Lung (tissue), 12 donors: ENCODE data around the gene CDH13. TPM values are rescaled to one million over a fixed set of nuclear protein-coding genes. Genes with fewer than 3 reads are reported as not detected.

ENCODE experiments used
- ATAC-seq: fragments of 200-7000 bp; cut with Tn5 transposase; one replicate; pipeline ENCODE4 v1.9.1; 2020; ENCODE audit warnings: moderate number of reproducible peaks; ENCODE audit not compliant: insufficient read depth, low FRiP score
- DNase-seq, 3 donors: peaks; one replicate each; pipeline ENCODE4 v3.0.0-alpha.2; 2013 to 2017
- H3K27ac ChIP-seq, 2 donors: one replicate each; pipeline ENCODE4 v1.5.1; 2013; ENCODE audit warnings: mild to moderate bottlenecking in 2 of 2, moderate library complexity in 2 of 2, control low read depth in 1 of 2, inconsistent platforms in 1 of 2, low read depth in 1 of 2, low read length in 1 of 2
- H3K27me3 ChIP-seq, 3 donors: one replicate each; pipeline ENCODE4 v1.5.1; 2013; ENCODE audit warnings: low read length in 2 of 3; ENCODE audit not compliant: control insufficient read depth in 3 of 3, insufficient read depth in 3 of 3
- H3K36me3 ChIP-seq, 4 donors: one replicate each; pipeline ENCODE4 v1.5.1; 2013; ENCODE audit warnings: low read length in 4 of 4, mild to moderate bottlenecking in 1 of 4, moderate library complexity in 1 of 4; ENCODE audit not compliant: control insufficient read depth in 4 of 4, insufficient read depth in 4 of 4
- H3K4me1 ChIP-seq, 5 donors: one replicate each; pipeline ENCODE4 v1.5.1; 2013; ENCODE audit warnings: low read length in 5 of 5, mild to moderate bottlenecking in 2 of 5, moderate library complexity in 1 of 5; ENCODE audit not compliant: control insufficient read depth in 5 of 5, insufficient read depth in 5 of 5
- H3K4me3 ChIP-seq: one replicate; pipeline ENCODE4 v1.5.1; 2013; ENCODE audit warnings: mild to moderate bottlenecking, control low read depth, moderate library complexity
- H3K9ac ChIP-seq, 2 donors: one replicate each; pipeline ENCODE4 v1.5.1; 2013; ENCODE audit warnings: low read length in 2 of 2, control low read depth in 1 of 2; ENCODE audit not compliant: insufficient read depth in 1 of 2
- H3K9me3 ChIP-seq, 4 donors: one replicate each; pipeline ENCODE4 v1.5.1; 2013; ENCODE audit warnings: low read length in 3 of 4, mild to moderate bottlenecking in 1 of 4, moderate library complexity in 1 of 4; ENCODE audit not compliant: control insufficient read depth in 4 of 4, insufficient read depth in 3 of 4
- CTCF ChIP-seq: IDR thresholded peaks from 2 replicates; pipeline ENCODE4 v1.5.1; 2012; ENCODE audit warnings: mild to moderate bottlenecking; ENCODE audit errors: control extremely low read depth, extremely low read depth
- WGBS, 2 donors: extraction: QIAGEN DNeasy Blood & Tissue Kit; methylation state at CpG; one replicate each; pipeline ENCODE4 v1.1.7; 2013; 5-methylcytosine and 5-hydroxymethylcytosine counted together
- polyA plus RNA-seq, 2 donors: library from polyadenylated mRNA; stranded (reverse); fragments of 200-250 nt; gene quantifications; one replicate each; pipeline ENCODE4 v1.2.1, GENCODE V29; 2013
- total RNA-seq, 2 donors: library from RNA; depleted of rRNA in 1 of 2; stranded (reverse); fragments of >200 nt in 1 of 2; gene quantifications; one replicate each; pipeline ENCODE4 v1.2.1, GENCODE V29; 2014 to 2021
- donor health status: control.
- donor health status: control.
- donor health status: Bipolar disorder and iron deficiency.
- donor health status: healthy.
- donor health status: DM: yes; HTN: yes; CAD: no.

The CDH13 gene
- total and polyA plus RNA-seq, 4 donors = 2.1 to 12.3 (median 7.3) TPM

GRCh38 chr16:82681592-82681991 is 54.8 kb downstream of the CDH13 start:
- DNase-seq (no peak), ATAC-seq (no peak)
- H3K4me3 ChIP-seq = no peak overlapping the region
- H3K9me3 ChIP-seq = no peaks in the 10 kb centered on the region
- H3K9ac ChIP-seq = no peak overlapping the region
- no peak for TF ChIP-seq CTCF
- peaks cover 0 to 4% (median 0%) of the 10 kb centered on the region in 4 donors for H3K36me3 ChIP-seq
- no peaks in the 10 kb centered on the region for H3K27me3 ChIP-seq
- peaks cover 0 to 4% (median 0%) of the 10 kb centered on the region in 5 donors for H3K4me1 ChIP-seq
- 68 to 78% methylated on average over 11 of the region's 11 CpGs for WGBS, 2 donors
- no peak overlapping the region for H3K27ac ChIP-seq

- ATAC-seq (no peak), DNase-seq (no peak)
- Histone ChIP-seq H3K9ac (no peak overlapping the region), H3K4me1 (peaks cover 0 to 4% (median 0%) of the 10 kb centered on the region in 5 donors), H3K27ac (no peak overlapping the region), H3K27me3 (no peaks in the 10 kb centered on the region), H3K4me3 (no peak overlapping the region), H3K9me3 (no peaks in the 10 kb centered on the region), H3K36me3 (peaks cover 0 to 4% (median 0%) of the 10 kb centered on the region in 4 donors)
- WGBS, 2 donors = 65 to 72% methylated on average over 4 of the region's 4 CpGs
- TF ChIP-seq CTCF = no peak
Observed at GRCh38 chr16:82682767-82683166, 56.0 kb downstream of the CDH13 start.

- no peak for ATAC-seq
- 91 to 94% methylated on average over 2 of the region's 2 CpGs for WGBS, 2 donors
- H3K27ac ChIP-seq = no peak overlapping the region
- H3K4me1 ChIP-seq = peaks cover 0 to 4% (median 0%) of the 10 kb centered on the region in 5 donors
- H3K4me3 ChIP-seq = no peak overlapping the region
- H3K27me3 ChIP-seq = no peaks in the 10 kb centered on the region
- peaks cover 0 to 4% (median 0%) of the 10 kb centered on the region in 4 donors for H3K36me3 ChIP-seq
- H3K9me3 ChIP-seq = no peaks in the 10 kb centered on the region
- no peak for DNase-seq
- no peak for TF ChIP-seq CTCF
- H3K9ac ChIP-seq = no peak overlapping the region
Observed at GRCh38 chr16:82684256-82684655, 57.5 kb downstream of the CDH13 start.

- no peak for DNase-seq
- Histone ChIP-seq H3K9me3 (no peaks in the 10 kb centered on the region), H3K4me1 (peaks cover 0 to 4% (median 0%) of the 10 kb centered on the region in 5 donors), H3K9ac (no peak overlapping the region), H3K36me3 (peaks cover 0 to 4% (median 0%) of the 10 kb centered on the region in 4 donors), H3K27me3 (no peaks in the 10 kb centered on the region), H3K4me3 (no peak overlapping the region), H3K27ac (no peak overlapping the region)
- 87% methylated on average over 4 of the region's 4 CpGs for WGBS, 2 donors
- no peak for ATAC-seq
- TF ChIP-seq CTCF = no peak
Observed at GRCh38 chr16:82685526-82685925, 58.8 kb downstream of the CDH13 start.
